ENCODE data around the gene BRCA1. TPM values are rescaled to one million over a fixed set of nuclear protein-coding genes. Genes with fewer than 3 reads are reported as not detected.

The BRCA1 gene
- total RNA-seq, 1 experiment from 2014 or later, result 65.3 TPM

- H3K36me3 ChIP-seq, result peaks cover 47% of the 10 kb centered on the region
- no peak for DNase-seq
- peak overlapping the region; percentile 54 for H3K4me3 ChIP-seq
- H3K27ac ChIP-seq, result peak overlapping the region; percentile 10; the same call in 1 of the 2 replicates
- no peaks in the 10 kb centered on the region for H3K9me3 ChIP-seq (replicated peaks)
- no peaks in the 10 kb centered on the region; the same call in 1 of the 2 replicates for H3K4me1 ChIP-seq
- H3K27me3 ChIP-seq, result no peaks in the 10 kb centered on the region
These were observed 127.7 kb downstream of the BRCA1 start for GRCh38 chr17:42997390-42997983.

Other genes starting within 250 kb of the BRCA1 start
- gene G6PC1, start 224.6 kb downstream of the BRCA1 start, total RNA-seq (2014; rRNA removed; shearing (Covaris generic)), result not detected in 2 replicates
- gene AARSD1, start 160.9 kb downstream of the BRCA1 start, total RNA-seq (2014; rRNA removed; shearing (Covaris generic)), result 21.9 and 29.4 TPM in 2 replicates
- 5.5 TPM in 2 replicates for gene PTGES3L, start 145.3 kb downstream of the BRCA1 start, total RNA-seq (2014; rRNA removed; shearing (Covaris generic))
- gene RUNDC1, start 144.8 kb downstream of the BRCA1 start, total RNA-seq (2014; rRNA removed; shearing (Covaris generic)), result 10.8 and 11.9 TPM in 2 replicates
- gene RPL27, start 126.9 kb downstream of the BRCA1 start, total RNA-seq (2014; rRNA removed; shearing (Covaris generic)), result 3,033 and 3,236 TPM in 2 replicates
- gene IFI35, start 118.6 kb downstream of the BRCA1 start, total RNA-seq (2014; rRNA removed; shearing (Covaris generic)), result 0.33 TPM in 1 of 2 replicates, not detected in the other
- gene VAT1, start 103.0 kb downstream of the BRCA1 start, total RNA-seq (2014; rRNA removed; shearing (Covaris generic)), result 32.5 and 34.9 TPM in 2 replicates
- gene RND2, start 100.1 kb downstream of the BRCA1 start, total RNA-seq (2014; rRNA removed; shearing (Covaris generic)), result 0.68 and 0.79 TPM in 2 replicates
- gene NBR1, start 45.9 kb upstream of the BRCA1 start, total RNA-seq (2014; rRNA removed; shearing (Covaris generic)), result 36.8 and 40.3 TPM in 2 replicates
- 0.63 and 2.0 TPM in 2 replicates for gene TMEM106A, start 86.5 kb upstream of the BRCA1 start, total RNA-seq (2014; rRNA removed; shearing (Covaris generic))
- not detected in 2 replicates for gene CCDC200, start 103.3 kb upstream of the BRCA1 start, total RNA-seq (2014; rRNA removed; shearing (Covaris generic))
- not detected in 2 replicates for gene RNU2-1, start 108.6 kb upstream of the BRCA1 start, total RNA-seq (2014; rRNA removed; shearing (Covaris generic))

All from SJCRH30 (cell line).